Esophagus muscularis mucosa (tissue), 3 donors: Measurements from ENCODE around the gene GLS.

Source experiments
- POLR2A ChIP-seq: fragments of 450-650 bp; IDR thresholded peaks from one replicate; pipeline ENCODE4 v1.6.1; 2017; ENCODE audit warnings: antibody characterized with exemption, moderate library complexity, mild to moderate bottlenecking, low read depth
- TF ChIP-seq, protein P1 (sequence below), 3 experiments: fragments of 200-600 bp in 2 of 3; fragments of 450-650 bp in 1 of 3; sonication (generic) in 2 of 3; IDR thresholded peaks; one replicate each; pipeline ENCODE4 v1.5.1; 2017 to 2019; ENCODE audit warnings: antibody characterized with exemption in 3 of 3, mild to moderate bottlenecking in 2 of 3, moderate library complexity in 1 of 3

DNA sequence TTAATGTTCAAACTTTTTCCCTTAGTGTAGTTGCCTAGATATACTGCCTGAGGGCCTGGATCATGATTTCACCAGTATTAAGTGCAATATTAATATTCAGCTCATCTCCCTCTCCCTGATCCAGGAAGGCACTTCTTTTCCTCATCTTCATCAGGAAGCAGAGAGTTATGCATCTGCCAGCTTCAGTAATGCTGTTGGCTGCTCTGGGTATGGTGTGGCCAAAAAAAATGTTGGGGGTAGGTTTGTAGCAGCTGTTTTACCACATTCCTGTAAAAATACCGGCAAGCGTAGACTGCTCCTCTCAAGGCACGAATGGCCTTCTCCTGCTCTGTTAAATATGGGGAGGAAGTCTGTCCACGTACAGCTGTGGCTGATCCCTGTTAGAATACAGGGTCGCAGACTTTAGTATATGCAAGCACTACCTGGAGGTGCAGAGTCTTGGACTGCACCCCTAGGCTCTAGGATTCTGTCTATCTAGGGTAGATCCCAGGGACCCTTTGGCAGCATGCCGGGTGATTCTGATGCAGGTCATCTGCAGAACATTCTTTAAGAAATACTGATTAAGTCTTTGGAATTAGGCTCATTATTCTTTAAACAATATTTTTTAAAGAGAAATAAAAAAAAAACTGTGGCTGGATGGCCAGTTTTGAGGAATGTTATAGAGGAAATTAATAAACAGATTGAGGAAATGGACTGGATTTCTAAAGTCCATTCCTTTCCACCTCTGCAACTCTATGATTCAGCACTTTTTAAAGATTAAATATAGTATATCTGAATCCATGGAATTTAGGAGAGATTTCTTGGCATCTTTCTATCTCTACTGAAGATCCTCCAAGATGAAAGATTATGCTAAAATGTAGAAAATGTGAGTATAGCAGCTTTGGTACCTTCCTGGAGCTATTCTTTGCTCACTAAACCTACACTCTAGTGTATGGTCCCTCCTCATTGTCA is 21.0 kb upstream of the GLS start:
- TF ChIP-seq, protein P1, sequence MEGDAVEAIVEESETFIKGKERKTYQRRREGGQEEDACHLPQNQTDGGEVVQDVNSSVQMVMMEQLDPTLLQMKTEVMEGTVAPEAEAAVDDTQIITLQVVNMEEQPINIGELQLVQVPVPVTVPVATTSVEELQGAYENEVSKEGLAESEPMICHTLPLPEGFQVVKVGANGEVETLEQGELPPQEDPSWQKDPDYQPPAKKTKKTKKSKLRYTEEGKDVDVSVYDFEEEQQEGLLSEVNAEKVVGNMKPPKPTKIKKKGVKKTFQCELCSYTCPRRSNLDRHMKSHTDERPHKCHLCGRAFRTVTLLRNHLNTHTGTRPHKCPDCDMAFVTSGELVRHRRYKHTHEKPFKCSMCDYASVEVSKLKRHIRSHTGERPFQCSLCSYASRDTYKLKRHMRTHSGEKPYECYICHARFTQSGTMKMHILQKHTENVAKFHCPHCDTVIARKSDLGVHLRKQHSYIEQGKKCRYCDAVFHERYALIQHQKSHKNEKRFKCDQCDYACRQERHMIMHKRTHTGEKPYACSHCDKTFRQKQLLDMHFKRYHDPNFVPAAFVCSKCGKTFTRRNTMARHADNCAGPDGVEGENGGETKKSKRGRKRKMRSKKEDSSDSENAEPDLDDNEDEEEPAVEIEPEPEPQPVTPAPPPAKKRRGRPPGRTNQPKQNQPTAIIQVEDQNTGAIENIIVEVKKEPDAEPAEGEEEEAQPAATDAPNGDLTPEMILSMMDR (IDR thresholded peaks at IDR 0.05): no peak
- no peak for TF ChIP-seq POLR2A
